HG02759 (cell line): ENCODE results near the gene ITFG1.

ENCODE experiments used
- ATAC-seq: cut with Tn5 transposase; IDR thresholded peaks from one replicate; pipeline ENCODE4 v1.9.1; 2021; ENCODE audit warnings: mild to moderate bottlenecking, moderate library complexity; ENCODE audit not compliant: unreplicated experiment

Gene ITFG1

DNA sequence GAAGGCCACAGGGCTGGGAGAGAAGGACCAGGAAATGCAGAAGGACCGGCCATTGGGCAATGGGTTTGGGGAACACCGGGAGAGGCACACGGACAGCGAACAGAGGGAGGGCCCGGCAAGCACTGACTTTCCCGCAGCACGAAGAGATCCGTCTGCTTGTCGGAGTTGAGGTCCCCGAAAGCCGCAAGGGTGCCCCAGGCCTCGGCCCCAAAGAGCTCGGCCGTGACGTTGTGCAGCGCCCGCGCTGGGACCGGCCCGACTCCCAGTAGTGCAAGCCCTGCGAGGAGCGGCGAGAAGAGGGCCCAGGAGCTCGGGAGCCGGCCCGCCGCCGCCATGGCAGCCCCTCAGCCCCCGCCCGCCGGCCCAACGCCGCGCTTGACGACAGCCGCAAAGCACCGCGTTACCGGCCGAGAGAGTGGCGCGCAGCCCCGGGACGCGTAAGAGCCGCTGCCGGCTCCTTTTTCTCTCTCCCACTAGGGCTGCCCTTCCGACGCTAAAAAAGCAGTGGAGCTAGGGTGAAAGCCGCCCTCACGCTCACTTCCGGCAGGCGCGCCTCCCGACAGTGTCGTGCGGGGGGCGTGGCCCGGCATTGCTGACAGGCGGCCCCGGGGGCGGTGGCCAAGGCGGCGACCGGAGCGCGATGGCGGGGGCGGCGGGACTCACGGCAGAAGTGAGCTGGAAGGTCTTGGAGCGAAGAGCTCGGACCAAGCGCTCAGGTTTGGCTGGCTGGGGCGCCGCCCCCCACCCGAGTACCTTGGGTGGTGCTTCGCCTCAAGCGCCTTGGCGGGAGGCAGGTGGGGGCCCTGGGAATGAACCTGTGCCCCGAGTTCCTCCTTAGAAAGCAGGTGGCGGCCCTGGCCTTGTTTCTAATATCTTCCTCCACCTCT is at the start of gene ITFG1, which contains the start of gene PHKB:
Gene ITFG1, minus strand, starts transcription at position 353 of the 887 bp plus-strand sequence. Its CDS starts 18 bp downstream, at position 335.
Gene PHKB, plus strand, starts transcription at position 621 of the 887 bp plus-strand sequence. Its CDS starts 20 bp downstream, at position 641.
- ATAC-seq = peak; percentile 78

- ATAC-seq = no peak
These were observed 46.8 kb upstream of the ITFG1 start for GRCh38 chr16:47507701-47508100.

DNA sequence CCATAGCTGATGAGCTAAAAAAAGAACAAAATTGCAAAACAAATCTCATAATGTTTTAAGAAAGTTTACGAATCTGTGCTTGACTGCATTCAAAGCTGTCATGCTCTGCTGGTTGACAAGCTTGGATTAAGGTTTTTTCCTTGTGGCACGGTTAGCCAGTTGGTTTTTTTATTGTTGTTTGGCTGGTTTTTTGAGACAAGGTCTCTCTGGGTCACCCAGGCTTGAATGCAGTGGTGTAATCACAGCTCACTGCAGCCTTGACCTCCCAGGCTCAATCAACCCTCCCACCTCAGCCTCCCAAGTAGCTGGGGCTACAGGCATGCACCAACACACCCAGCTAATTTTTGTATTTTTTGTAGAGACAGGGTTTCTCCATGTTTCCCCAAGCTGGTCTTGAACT is 45.9 kb upstream of the ITFG1 start:
- ATAC-seq = peak; percentile 63

DNA sequence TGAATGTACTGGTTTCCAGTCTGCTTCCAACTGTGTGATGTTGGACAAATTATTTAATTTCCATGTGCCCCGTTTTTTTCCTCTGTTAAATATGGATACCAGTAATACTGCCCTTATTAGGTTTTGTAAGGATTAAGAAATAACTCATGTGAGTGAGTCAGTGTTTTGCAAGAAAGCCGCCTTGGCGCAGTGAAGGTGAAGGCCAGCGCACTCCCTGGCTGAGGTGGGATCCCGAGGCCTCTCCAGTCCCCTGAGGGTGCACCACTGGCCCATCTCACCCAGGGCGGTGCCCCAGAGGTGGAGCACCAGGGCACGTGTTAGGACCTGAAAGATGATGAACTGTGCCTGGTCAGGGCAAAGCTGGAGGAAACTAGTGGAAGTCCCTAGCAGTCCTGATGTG is 43.7 kb upstream of the ITFG1 start:
- ATAC-seq = no peak

GRCh38 chr16:47503936-47504335 is 43.1 kb upstream of the ITFG1 start:
- no peak for ATAC-seq

DNA sequence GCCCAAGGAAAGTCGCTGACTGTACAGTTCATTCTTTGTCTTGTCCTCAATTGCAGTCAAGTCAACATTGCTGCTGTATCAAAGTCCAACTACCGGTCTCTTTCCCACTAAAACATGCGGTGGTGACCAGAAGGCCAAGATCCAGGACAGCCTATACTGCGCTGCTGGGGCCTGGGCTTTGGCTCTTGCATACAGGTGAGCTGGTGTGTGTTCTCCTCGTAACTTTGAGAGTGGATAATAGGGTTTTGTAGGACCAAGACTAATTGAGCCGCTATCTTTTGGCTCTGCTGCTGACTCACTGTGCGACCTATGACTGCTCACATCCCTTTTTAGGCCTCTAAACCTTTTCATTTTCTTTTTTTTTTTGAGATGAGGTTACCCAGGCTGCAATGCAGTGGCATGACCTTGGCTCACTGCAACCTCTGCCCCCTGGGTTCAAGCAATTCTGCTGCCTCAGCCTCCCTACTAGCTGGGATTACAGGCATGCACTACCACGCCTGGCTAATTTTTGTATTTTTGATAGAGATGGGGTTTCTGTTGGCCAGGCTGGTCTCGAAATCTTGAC is 38.9 kb upstream of the ITFG1 start:
- no peak for ATAC-seq

GRCh38 chr16:47499080-47499699 is 38.3 kb upstream of the ITFG1 start:
- no peak for ATAC-seq

DNA sequence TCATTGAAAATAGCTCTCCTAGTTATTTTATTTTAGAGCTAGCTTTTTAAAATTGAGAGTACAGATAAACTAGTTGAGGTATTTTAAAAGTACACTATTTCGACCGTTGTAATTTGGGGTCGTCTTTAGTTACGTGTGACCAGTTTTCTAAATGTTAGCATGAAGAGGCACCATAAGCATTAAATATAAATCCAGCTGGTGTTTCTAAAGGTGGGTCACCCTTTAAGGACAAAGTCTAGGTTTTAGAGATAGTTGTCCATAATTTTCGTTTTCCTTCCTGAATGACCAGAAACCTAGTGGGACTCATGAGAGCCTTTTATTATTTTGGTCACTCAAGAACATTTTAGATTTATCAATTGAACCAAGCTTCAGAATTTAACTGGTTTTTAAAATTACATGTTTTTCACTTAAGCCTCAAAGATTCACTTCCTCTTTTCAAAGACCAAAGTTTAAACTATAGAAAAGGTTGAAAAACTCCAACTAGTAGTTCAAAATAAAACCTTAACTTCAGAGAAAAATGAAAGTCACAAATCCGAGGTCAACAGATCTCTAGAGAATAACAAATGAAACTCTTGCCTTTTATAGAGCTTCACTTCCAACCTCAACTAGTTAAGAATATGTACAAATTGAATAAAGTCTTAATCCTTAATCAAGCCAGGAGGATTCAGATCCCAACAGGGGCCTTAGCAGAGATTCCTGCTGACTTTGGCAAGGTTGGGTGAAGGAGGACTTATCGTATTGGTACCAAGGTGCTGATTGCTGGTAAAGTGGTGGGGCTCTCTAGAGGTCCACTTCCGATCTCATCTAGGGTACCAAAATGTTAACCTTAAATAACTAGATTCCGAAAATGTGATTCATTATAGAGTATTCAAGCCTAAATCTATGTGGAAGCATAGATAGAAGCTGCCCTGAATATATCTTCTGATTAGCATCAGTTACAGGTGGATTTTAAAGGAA is 32.8 kb upstream of the ITFG1 start:
- ATAC-seq = peak; percentile 49

DNA sequence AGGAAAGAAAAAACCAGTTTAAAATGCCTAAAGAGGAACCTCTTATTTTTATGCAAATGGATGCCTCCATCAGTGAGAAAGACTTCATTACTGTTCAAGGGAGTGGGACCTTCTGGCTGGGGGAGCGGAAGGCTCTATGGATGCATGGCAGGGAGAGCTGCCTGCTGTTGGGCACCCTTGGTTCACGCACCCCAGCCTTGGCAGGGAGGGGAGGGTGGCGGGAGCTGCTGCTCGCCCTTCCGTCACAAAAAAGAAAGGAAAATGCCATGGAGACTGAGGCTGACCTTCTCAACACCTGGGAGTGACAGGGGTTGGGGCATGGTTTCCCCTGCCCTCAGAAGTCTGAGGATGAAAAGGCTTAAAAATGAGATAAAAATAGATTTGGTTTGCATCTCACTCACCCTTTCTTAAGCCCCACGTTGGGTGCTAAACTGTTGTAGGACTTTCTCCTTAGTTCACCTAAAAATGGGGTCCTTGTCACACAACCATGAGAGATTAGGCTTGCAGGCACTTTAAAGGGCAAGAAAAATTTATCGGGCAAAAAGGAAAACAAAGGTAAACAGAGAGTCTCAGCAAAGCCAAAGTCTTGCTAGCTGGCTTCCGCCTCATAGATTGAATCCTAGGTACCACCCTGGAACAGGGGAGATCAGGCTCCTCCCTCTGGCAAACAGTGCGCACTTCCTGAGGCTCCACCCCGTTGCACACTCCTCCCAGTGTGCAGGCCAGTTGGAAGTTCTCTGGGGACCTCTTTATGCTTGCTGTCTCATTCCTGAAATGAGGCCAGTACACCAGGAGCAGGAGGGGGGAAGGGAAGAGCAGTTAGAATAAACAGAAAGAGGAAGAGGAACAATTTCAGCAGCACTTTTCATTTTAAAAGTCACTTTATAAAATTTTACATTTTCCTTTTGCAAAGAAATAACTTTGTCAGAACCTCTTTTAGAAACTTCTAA is 31.8 kb upstream of the ITFG1 start:
- ATAC-seq = peak; percentile 88

DNA sequence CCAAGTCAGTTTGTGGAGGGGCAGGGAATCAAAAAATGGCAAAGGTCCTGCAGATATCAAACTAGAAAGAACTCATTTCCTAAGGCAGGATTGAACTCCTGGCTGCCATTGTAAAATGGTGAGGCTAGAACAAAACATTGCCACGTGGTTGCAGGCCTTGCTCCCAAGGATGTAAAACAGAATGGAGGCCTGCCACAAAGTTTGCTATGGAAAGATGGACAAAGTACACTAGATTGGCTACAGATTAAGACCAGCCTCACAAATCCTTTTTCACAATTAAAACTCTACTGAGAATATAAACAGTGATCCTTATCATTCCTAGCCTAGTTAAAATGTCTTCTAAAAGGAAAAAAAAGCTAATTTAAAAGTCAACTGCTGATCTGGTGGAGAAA is 31.2 kb upstream of the ITFG1 start:
- no peak for ATAC-seq

DNA sequence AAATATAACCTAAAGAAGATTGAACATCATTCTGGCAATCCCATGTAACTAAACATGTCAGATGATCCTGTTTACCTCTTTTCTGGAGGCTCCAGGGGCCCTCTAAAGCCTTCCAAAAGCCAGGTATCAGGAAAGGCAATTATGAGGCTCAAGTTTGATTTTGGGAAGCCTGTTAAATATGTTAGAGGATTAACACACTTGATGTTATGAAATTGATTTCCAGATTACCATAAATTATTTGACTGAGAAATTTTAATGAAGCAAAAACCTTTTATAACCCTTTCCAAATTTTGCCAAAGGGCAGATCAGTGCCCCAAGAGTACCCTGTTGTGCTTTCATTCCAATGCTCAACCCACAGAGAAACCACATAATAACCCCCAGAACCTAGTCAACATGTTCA is 29.6 kb upstream of the ITFG1 start:
- ATAC-seq = no peak

- no peak for ATAC-seq
These were observed 27.2 kb upstream of the ITFG1 start for GRCh38 chr16:47488051-47488450.

GRCh38 chr16:47486856-47487255 is 26.0 kb upstream of the ITFG1 start:
- ATAC-seq = no peak

DNA sequence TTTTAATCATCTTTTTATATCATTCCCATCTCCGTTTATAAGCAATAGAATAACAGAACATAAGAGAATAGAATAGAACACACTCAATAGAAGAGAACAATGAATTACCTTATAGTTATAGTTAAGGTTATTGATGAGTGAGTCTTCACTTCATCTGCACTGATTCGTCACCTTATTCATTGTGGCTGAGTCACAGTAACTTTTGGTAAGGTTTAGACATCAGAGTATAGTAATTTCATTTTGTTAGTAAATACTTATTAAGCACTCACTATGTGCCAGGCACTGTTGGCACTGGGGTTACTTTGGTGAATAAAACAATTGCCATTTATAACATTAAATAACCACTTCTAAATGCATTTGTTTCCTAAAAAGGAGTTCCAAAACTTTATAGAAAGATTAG is 22.8 kb upstream of the ITFG1 start:
- no peak for ATAC-seq

- no peak for ATAC-seq
These were observed 21.0 kb upstream of the ITFG1 start for GRCh38 chr16:47481698-47482374.

DNA sequence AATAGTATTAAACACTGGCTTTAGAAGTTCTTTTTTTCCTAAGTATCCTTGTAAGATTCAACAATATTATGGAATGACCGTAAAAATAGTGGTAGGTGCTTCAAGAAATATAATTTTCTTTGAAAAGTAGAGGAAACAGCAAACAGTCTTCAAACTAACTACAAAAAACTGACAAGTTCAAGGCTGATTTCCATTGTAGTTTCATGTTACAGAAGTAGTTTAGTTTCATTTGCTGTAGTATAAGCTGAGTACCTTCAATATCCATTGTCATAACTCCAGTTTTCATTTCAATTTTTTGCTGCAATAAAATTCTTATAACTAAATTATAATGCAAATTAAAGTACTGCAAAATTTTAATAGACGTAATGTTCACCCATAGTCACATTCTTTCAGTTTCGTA is 19.5 kb upstream of the ITFG1 start:
- ATAC-seq = no peak

DNA sequence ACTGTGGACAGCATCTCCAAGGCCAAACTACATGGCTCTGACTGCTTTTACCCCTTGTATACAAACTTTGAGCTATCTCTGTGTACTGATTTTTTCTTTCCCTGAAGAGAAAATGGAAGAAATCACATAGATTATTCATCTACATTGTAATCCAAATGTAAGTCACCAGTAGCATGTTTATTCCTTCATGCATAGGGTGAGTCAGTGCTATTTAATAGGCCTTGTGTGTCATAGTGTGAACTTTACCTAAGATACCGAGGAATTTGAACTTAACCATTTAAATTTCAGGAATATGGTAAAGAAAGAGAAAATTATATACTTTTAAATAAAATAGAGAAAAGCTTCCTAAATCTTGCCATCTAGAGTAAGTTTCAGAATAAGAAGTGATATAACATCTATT is 16.8 kb upstream of the ITFG1 start:
- ATAC-seq = no peak

GRCh38 chr16:47476654-47477345 is 15.9 kb upstream of the ITFG1 start:
- no peak for ATAC-seq
